Nephron progenitor cell (in vitro differentiated cells): ENCODE data around the gene LPP.

Experiments
- DNase-seq: peaks from one replicate; pipeline ENCODE4 v3.0.0; 2021
- H3K27ac Mint-ChIP-seq: 2 replicates; pipeline ENCODE4 v1.8.0; 2021; ENCODE audit warnings: mild to moderate bottlenecking, moderate library complexity, mixed read lengths
- H3K27me3 Mint-ChIP-seq: 2 replicates; pipeline ENCODE4 v1.8.0; 2021; ENCODE audit warnings: mild to moderate bottlenecking, low read depth, mixed read lengths; ENCODE audit not compliant: poor library complexity
- H3K36me3 Mint-ChIP-seq: 2 replicates; pipeline ENCODE4 v1.8.0; 2021; ENCODE audit warnings: low read depth, mixed read lengths
- H3K4me1 Mint-ChIP-seq: 2 replicates; pipeline ENCODE4 v1.8.0; 2021; ENCODE audit warnings: mixed read lengths
- H3K4me3 Mint-ChIP-seq: 2 replicates; pipeline ENCODE4 v1.8.0; 2021; ENCODE audit warnings: mild to moderate bottlenecking, moderate library complexity, mixed read lengths
- H3K9me3 Mint-ChIP-seq: 2 replicates; pipeline ENCODE4 v1.8.0; 2021; ENCODE audit warnings: mild to moderate bottlenecking, moderate library complexity, mixed read lengths
- CTCF ChIP-seq: fragments of 200-600 bp; sonication (generic); IDR thresholded peaks from 2 replicates; pipeline ENCODE4 v1.5.0; 2021; ENCODE audit warnings: antibody characterized with exemption

LPP gene

GRCh38 chr3:188577539-188577938 lies 423.6 kb downstream of the LPP start:
- peaks cover 18% of the 10 kb centered on the region for H3K4me1 Mint-ChIP-seq
- H3K4me3 Mint-ChIP-seq = no peak overlapping the region
- no peaks in the 10 kb centered on the region for H3K9me3 Mint-ChIP-seq
- H3K27ac Mint-ChIP-seq = no peak overlapping the region
- no peaks in the 10 kb centered on the region for H3K36me3 Mint-ChIP-seq
- no peaks in the 10 kb centered on the region for H3K27me3 Mint-ChIP-seq
- no peak for TF ChIP-seq CTCF
- no peak for DNase-seq

- Mint-ChIP-seq H3K4me3 (no peak overlapping the region), H3K9me3 (no peaks in the 10 kb centered on the region), H3K27ac (no peak overlapping the region), H3K27me3 (no peaks in the 10 kb centered on the region), H3K4me1 (peaks cover 13% of the 10 kb centered on the region), H3K36me3 (no peaks in the 10 kb centered on the region)
- DNase-seq = no peak
- no peak for TF ChIP-seq CTCF
Measured at GRCh38 chr3:188578576-188579363, 424.8 kb downstream of the LPP start.

- no peak overlapping the region for H3K4me3 Mint-ChIP-seq
- no peak for DNase-seq
- no peak overlapping the region for H3K27ac Mint-ChIP-seq
- H3K27me3 Mint-ChIP-seq = no peaks in the 10 kb centered on the region
- TF ChIP-seq CTCF = no peak
- H3K9me3 Mint-ChIP-seq = no peaks in the 10 kb centered on the region
- H3K4me1 Mint-ChIP-seq = no peaks in the 10 kb centered on the region
- no peaks in the 10 kb centered on the region for H3K36me3 Mint-ChIP-seq
Measured at GRCh38 chr3:188580223-188580622, 426.3 kb downstream of the LPP start.

GRCh38 chr3:188580659-188581058 lies 426.7 kb downstream of the LPP start:
- no peak for DNase-seq
- TF ChIP-seq CTCF = no peak
- Mint-ChIP-seq H3K4me3 (no peak overlapping the region), H3K36me3 (no peaks in the 10 kb centered on the region), H3K27ac (no peak overlapping the region), H3K4me1 (no peaks in the 10 kb centered on the region), H3K9me3 (no peaks in the 10 kb centered on the region), H3K27me3 (no peaks in the 10 kb centered on the region)

GRCh38 chr3:188581365-188581764 lies 427.4 kb downstream of the LPP start:
- H3K36me3 Mint-ChIP-seq = no peaks in the 10 kb centered on the region
- no peaks in the 10 kb centered on the region for H3K9me3 Mint-ChIP-seq
- H3K27ac Mint-ChIP-seq = no peak overlapping the region
- H3K4me3 Mint-ChIP-seq = no peak overlapping the region
- DNase-seq = no peak
- no peak for TF ChIP-seq CTCF
- H3K27me3 Mint-ChIP-seq = no peaks in the 10 kb centered on the region
- H3K4me1 Mint-ChIP-seq = no peaks in the 10 kb centered on the region

DNA sequence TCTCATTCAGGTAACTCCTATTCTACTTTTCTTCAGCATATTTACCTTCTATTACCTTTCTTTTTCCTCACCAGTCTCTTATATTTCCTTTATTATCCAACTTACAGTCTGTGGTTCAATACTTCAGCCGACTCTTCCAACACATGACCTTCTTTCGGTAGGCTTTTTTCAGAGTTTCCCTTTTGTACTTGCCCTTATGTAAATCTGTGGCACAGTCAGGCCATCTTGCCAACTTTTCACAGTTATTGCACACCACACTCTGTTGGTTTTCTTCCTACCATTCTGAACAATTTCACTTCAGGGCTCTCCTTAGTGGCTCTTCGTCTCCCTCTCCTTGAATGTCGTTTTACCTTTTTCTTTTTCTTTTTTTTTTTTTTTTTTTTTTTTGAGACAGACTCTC lies 427.8 kb downstream of the LPP start:
- no peak for DNase-seq
- Mint-ChIP-seq H3K27me3 (no peaks in the 10 kb centered on the region), H3K36me3 (no peaks in the 10 kb centered on the region), H3K4me1 (no peaks in the 10 kb centered on the region), H3K9me3 (no peaks in the 10 kb centered on the region), H3K4me3 (no peak overlapping the region), H3K27ac (no peak overlapping the region)
- no peak for TF ChIP-seq CTCF
